ENCODE results near the gene CFTR.
"Not testable (repeated sequence)": the region's sequence is repeated elsewhere in the genome, so short reads cannot be mapped to it uniquely, and the experiment has no call there.

CFTR gene

GRCh38 chr7:117692338-117692737 is 212.5 kb downstream of the CFTR start:
- H3K27me3 ChIP-seq (ENCODE audit: control insufficient read depth, insufficient read depth, low read length) = no peaks in the 10 kb centered on the region
- H3K9me3 ChIP-seq (ENCODE audit: control insufficient read depth, low read depth, low read length) = no peaks in the 10 kb centered on the region
- H3K27ac ChIP-seq (ENCODE audit: low read length) = no peak overlapping the region
- no peaks in the 10 kb centered on the region for H3K36me3 ChIP-seq (ENCODE audit: control insufficient read depth, low read depth, low read length)
- H3K4me1 ChIP-seq (ENCODE audit: control insufficient read depth, low read depth, low read length) = no peaks in the 10 kb centered on the region
- H3K4me3 ChIP-seq (ENCODE audit: low read length) = no peak overlapping the region
- no peak overlapping the region for H3K9ac ChIP-seq (ENCODE audit: low read length)

GRCh38 chr7:117698018-117698417 is 218.2 kb downstream of the CFTR start:
- no peaks in the 10 kb centered on the region for H3K9me3 ChIP-seq (ENCODE audit: control insufficient read depth, low read depth, low read length)
- no peaks in the 10 kb centered on the region for H3K27me3 ChIP-seq (ENCODE audit: control insufficient read depth, insufficient read depth, low read length)
- H3K36me3 ChIP-seq (ENCODE audit: control insufficient read depth, low read depth, low read length) = no peaks in the 10 kb centered on the region
- H3K4me1 ChIP-seq (ENCODE audit: control insufficient read depth, low read depth, low read length) = no peaks in the 10 kb centered on the region
- no peak overlapping the region for H3K9ac ChIP-seq (ENCODE audit: low read length)
- H3K27ac ChIP-seq (ENCODE audit: low read length) = no peak overlapping the region
- H3K4me3 ChIP-seq (ENCODE audit: low read length) = no peak overlapping the region

GRCh38 chr7:117704063-117704462 is 224.2 kb downstream of the CFTR start:
- no peaks in the 10 kb centered on the region for H3K9me3 ChIP-seq (ENCODE audit: control insufficient read depth, low read depth, low read length)

GRCh38 chr7:117705630-117706029 is 225.8 kb downstream of the CFTR start:
- Histone ChIP-seq H3K9ac (ENCODE audit: low read length) (no peak overlapping the region), H3K4me1 (ENCODE audit: control insufficient read depth, low read depth, low read length) (no peaks in the 10 kb centered on the region), H3K27ac (ENCODE audit: low read length) (no peak overlapping the region), H3K4me3 (ENCODE audit: low read length) (no peak overlapping the region), H3K9me3 (ENCODE audit: control insufficient read depth, low read depth, low read length) (no peaks in the 10 kb centered on the region), H3K36me3 (ENCODE audit: control insufficient read depth, low read depth, low read length) (no peaks in the 10 kb centered on the region), H3K27me3 (ENCODE audit: control insufficient read depth, insufficient read depth, low read length) (no peaks in the 10 kb centered on the region)

More at GRCh38 chr7:117704063-117704462, 224.2 kb downstream of the CFTR start:
- H3K9ac ChIP-seq (ENCODE audit: low read length) = no peak overlapping the region
- H3K27ac ChIP-seq (ENCODE audit: low read length) = no peak overlapping the region
- H3K36me3 ChIP-seq (ENCODE audit: control insufficient read depth, low read depth, low read length) = no peaks in the 10 kb centered on the region
- H3K4me3 ChIP-seq (ENCODE audit: low read length) = no peak overlapping the region
- no peaks in the 10 kb centered on the region for H3K4me1 ChIP-seq (ENCODE audit: control insufficient read depth, low read depth, low read length)
- H3K27me3 ChIP-seq (ENCODE audit: control insufficient read depth, insufficient read depth, low read length) = no peaks in the 10 kb centered on the region

- H3K36me3 ChIP-seq (ENCODE audit: control insufficient read depth, low read depth, low read length) = no peaks in the 10 kb centered on the region
- H3K4me1 ChIP-seq (ENCODE audit: control insufficient read depth, low read depth, low read length) = no peaks in the 10 kb centered on the region
- no peak overlapping the region for H3K9ac ChIP-seq (ENCODE audit: low read length)
- H3K27me3 ChIP-seq (ENCODE audit: control insufficient read depth, insufficient read depth, low read length) = no peaks in the 10 kb centered on the region
- H3K9me3 ChIP-seq (ENCODE audit: control insufficient read depth, low read depth, low read length) = no peaks in the 10 kb centered on the region
- no peak overlapping the region for H3K27ac ChIP-seq (ENCODE audit: low read length)
- no peak overlapping the region for H3K4me3 ChIP-seq (ENCODE audit: low read length)
These were observed 226.4 kb downstream of the CFTR start for GRCh38 chr7:117706210-117706609.

GRCh38 chr7:117707080-117707479 is 227.3 kb downstream of the CFTR start:
- Histone ChIP-seq H3K9ac (ENCODE audit: low read length) (no peak overlapping the region), H3K4me1 (ENCODE audit: control insufficient read depth, low read depth, low read length) (no peaks in the 10 kb centered on the region), H3K27ac (ENCODE audit: low read length) (no peak overlapping the region), H3K9me3 (ENCODE audit: control insufficient read depth, low read depth, low read length) (no peaks in the 10 kb centered on the region), H3K27me3 (ENCODE audit: control insufficient read depth, insufficient read depth, low read length) (no peaks in the 10 kb centered on the region), H3K4me3 (ENCODE audit: low read length) (no peak overlapping the region), H3K36me3 (ENCODE audit: control insufficient read depth, low read depth, low read length) (no peaks in the 10 kb centered on the region)

- H3K27ac ChIP-seq (ENCODE audit: low read length); H3K36me3 ChIP-seq (ENCODE audit: control insufficient read depth, low read depth, low read length); H3K4me3 ChIP-seq (ENCODE audit: low read length); H3K9ac ChIP-seq (ENCODE audit: low read length); H3K27me3 ChIP-seq (ENCODE audit: control insufficient read depth, insufficient read depth, low read length); H3K9me3 ChIP-seq (ENCODE audit: control insufficient read depth, low read depth, low read length); H3K4me1 ChIP-seq (ENCODE audit: control insufficient read depth, low read depth, low read length): not testable (repeated sequence)
These were observed 228.3 kb downstream of the CFTR start for GRCh38 chr7:117708173-117708572.

GRCh38 chr7:117711556-117711955 is 231.7 kb downstream of the CFTR start:
- no peak overlapping the region for H3K9ac ChIP-seq (ENCODE audit: low read length)
- no peaks in the 10 kb centered on the region for H3K9me3 ChIP-seq (ENCODE audit: control insufficient read depth, low read depth, low read length)
- no peak overlapping the region for H3K27ac ChIP-seq (ENCODE audit: low read length)
- H3K4me1 ChIP-seq (ENCODE audit: control insufficient read depth, low read depth, low read length) = no peaks in the 10 kb centered on the region
- H3K36me3 ChIP-seq (ENCODE audit: control insufficient read depth, low read depth, low read length) = no peaks in the 10 kb centered on the region
- no peak overlapping the region for H3K4me3 ChIP-seq (ENCODE audit: low read length)
- H3K27me3 ChIP-seq (ENCODE audit: control insufficient read depth, insufficient read depth, low read length) = no peaks in the 10 kb centered on the region

- Histone ChIP-seq H3K27me3 (ENCODE audit: control insufficient read depth, insufficient read depth, low read length) (no peaks in the 10 kb centered on the region), H3K27ac (ENCODE audit: low read length) (no peak overlapping the region), H3K9me3 (ENCODE audit: control insufficient read depth, low read depth, low read length) (no peaks in the 10 kb centered on the region)
These were observed 236.1 kb downstream of the CFTR start for GRCh38 chr7:117715784-117716445.

GRCh38 chr7:117716707-117717299 is 237.0 kb downstream of the CFTR start:
- Histone ChIP-seq H3K36me3 (ENCODE audit: control insufficient read depth, low read depth, low read length) (peaks cover 20% of the 10 kb centered on the region), H3K27ac (ENCODE audit: low read length) (no peak overlapping the region), H3K9me3 (ENCODE audit: control insufficient read depth, low read depth, low read length) (no peaks in the 10 kb centered on the region), H3K9ac (ENCODE audit: low read length) (no peak overlapping the region), H3K4me1 (ENCODE audit: control insufficient read depth, low read depth, low read length) (no peaks in the 10 kb centered on the region), H3K27me3 (ENCODE audit: control insufficient read depth, insufficient read depth, low read length) (no peaks in the 10 kb centered on the region), H3K4me3 (ENCODE audit: low read length) (no peak overlapping the region)

More at GRCh38 chr7:117715784-117716445, 236.1 kb downstream of the CFTR start:
- H3K9ac ChIP-seq (ENCODE audit: low read length) = no peak overlapping the region
- H3K4me3 ChIP-seq (ENCODE audit: low read length) = no peak overlapping the region
- H3K4me1 ChIP-seq (ENCODE audit: control insufficient read depth, low read depth, low read length) = no peaks in the 10 kb centered on the region
- peaks cover 15% of the 10 kb centered on the region for H3K36me3 ChIP-seq (ENCODE audit: control insufficient read depth, low read depth, low read length)

- Histone ChIP-seq H3K9ac (ENCODE audit: low read length) (no peak overlapping the region), H3K9me3 (ENCODE audit: control insufficient read depth, low read depth, low read length) (no peaks in the 10 kb centered on the region), H3K4me3 (ENCODE audit: low read length) (no peak overlapping the region), H3K36me3 (ENCODE audit: control insufficient read depth, low read depth, low read length) (peaks cover 20% of the 10 kb centered on the region), H3K27ac (ENCODE audit: low read length) (no peak overlapping the region), H3K27me3 (ENCODE audit: control insufficient read depth, insufficient read depth, low read length) (no peaks in the 10 kb centered on the region), H3K4me1 (ENCODE audit: control insufficient read depth, low read depth, low read length) (no peaks in the 10 kb centered on the region)
These were observed 237.5 kb downstream of the CFTR start for GRCh38 chr7:117717357-117717756.

All from iPS-18a (cell line).